Measurements from ENCODE around the gene RBM47.
"Not testable (repeated sequence)": the region's sequence is repeated elsewhere in the genome, so short reads cannot be mapped to it uniquely, and the experiment has no call there.

The RBM47 gene

DNA sequence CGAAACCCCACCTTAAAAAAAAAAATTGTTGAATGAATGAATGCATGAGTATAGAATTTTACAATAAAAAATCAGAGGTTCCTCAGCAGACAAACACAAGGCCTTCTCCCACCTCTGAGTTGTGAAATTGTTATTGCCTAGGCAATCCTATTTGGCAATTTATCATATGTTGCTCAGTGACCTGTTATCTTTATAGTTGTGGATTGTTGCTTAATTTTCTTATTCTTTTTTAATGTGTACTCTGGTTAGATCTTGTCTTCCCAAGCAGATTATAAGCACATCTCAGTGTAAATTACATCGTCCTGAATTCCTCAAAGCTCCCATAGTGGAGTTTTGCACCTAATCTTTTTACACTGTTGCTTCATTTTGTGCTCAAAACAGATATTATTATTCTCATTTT is 71.9 kb downstream of the RBM47 start:
- TF ChIP-seq, protein P1, sequence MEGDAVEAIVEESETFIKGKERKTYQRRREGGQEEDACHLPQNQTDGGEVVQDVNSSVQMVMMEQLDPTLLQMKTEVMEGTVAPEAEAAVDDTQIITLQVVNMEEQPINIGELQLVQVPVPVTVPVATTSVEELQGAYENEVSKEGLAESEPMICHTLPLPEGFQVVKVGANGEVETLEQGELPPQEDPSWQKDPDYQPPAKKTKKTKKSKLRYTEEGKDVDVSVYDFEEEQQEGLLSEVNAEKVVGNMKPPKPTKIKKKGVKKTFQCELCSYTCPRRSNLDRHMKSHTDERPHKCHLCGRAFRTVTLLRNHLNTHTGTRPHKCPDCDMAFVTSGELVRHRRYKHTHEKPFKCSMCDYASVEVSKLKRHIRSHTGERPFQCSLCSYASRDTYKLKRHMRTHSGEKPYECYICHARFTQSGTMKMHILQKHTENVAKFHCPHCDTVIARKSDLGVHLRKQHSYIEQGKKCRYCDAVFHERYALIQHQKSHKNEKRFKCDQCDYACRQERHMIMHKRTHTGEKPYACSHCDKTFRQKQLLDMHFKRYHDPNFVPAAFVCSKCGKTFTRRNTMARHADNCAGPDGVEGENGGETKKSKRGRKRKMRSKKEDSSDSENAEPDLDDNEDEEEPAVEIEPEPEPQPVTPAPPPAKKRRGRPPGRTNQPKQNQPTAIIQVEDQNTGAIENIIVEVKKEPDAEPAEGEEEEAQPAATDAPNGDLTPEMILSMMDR (IDR thresholded peaks at IDR 0.05; ENCODE audit: low read depth, low read length, missing control alignments) = no peak
- in situ Hi-C loops (cut with HindIII; ENCODE audit: low pct_ligation_motif_present, low sequenced_read_pairs) = no loop called here
- no peaks in the 10 kb centered on the region for H3K36me3 ChIP-seq (replicated peaks)
- H3K27me3 ChIP-seq (replicated peaks) = no peaks in the 10 kb centered on the region
- H3K27ac ChIP-seq = no peak overlapping the region
- H3K4me3 ChIP-seq (ENCODE audit: low read depth, low read length) = no peak overlapping the region
- DNase-seq = no peak

DNA sequence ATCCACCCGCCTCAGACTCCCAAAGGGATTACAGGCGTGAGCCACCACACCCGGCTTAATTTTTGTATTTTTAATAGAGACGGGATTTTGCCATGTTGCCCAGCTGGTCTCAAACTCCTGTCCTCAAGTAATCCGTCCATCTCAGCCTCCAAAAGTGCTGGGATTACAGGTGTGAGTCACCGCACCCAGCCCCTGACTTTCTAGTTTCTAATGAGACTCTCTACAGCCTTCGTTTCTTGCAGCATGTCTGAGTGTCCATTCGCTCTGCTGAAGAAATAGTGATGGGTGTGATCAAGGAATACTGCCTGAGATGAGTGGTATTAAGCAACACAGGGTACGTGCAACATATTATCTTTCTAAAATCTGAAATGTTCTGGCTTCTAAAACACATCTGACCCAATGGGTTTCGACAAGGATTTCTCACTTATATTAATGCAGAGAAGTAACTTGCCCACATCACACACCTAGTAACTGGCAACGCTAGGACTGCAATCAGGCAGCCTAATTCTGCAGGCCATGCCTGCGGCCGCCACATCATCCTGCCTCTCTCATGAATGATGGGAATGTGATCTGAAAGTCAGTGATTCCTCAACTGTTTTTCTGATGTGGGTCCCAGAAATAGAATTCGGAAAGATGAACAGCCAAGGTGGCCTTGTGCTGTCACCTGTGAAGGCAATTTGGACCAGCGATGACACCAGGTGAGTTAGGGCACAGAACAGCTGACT is 74.3 kb downstream of the RBM47 start:
- Histone ChIP-seq H3K36me3 (replicated peaks) (no peaks in the 10 kb centered on the region), H3K4me3 (ENCODE audit: low read depth, low read length) (no peak overlapping the region), H3K27me3 (replicated peaks) (no peaks in the 10 kb centered on the region), H3K27ac (no peak overlapping the region)
- in situ Hi-C loops (cut with HindIII; ENCODE audit: low pct_ligation_motif_present, low sequenced_read_pairs) = no loop called here
- TF ChIP-seq, protein P1 (IDR thresholded peaks at IDR 0.05; ENCODE audit: low read depth, low read length, missing control alignments) = no peak
- DNase-seq = no peak

DNA sequence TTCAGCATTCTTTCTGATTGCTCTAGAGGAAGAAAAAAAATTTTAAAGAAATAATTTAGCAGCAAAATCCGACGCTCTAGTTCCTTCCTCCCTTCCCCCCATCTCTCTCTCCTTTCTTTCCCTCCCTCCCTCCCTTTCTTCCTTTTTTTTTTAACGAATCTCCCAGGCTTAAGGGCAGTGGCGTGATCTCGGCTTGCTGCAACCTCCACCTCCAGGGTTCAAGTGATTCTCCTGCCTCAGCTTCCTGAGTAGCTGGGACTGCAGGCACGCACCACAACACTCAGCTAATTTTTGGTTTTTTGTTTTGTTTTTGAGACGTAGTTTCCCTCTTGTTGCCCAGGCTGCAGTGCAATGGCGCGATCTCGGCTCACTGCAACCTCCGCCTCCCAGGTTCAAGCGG is 75.0 kb downstream of the RBM47 start:
- DNase-seq; H3K27ac ChIP-seq; H3K27me3 ChIP-seq (replicated peaks); H3K36me3 ChIP-seq (replicated peaks); H3K4me3 ChIP-seq (ENCODE audit: low read depth, low read length); in situ Hi-C loops (cut with HindIII; ENCODE audit: low pct_ligation_motif_present, low sequenced_read_pairs): not testable (repeated sequence)

DNA sequence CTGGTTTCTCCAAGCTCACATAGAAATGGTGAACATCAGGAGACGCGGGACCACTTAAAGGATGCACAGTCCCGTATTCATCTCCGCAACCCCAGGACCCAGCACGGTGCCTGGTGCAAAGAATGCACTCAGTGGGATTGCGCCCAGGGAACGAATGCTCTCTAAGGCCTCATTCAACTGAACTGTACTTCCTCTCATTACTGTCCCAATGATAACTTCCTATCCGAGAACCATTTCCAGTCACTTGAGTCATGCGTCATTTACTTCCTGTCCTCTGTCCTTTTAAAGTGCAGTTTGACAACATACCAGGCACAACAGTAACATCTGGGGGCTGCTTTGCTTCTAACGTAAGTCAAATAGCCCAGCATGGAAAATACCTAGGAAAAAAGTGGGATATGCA is 75.7 kb downstream of the RBM47 start:
- no peaks in the 10 kb centered on the region for H3K27me3 ChIP-seq (replicated peaks)
- TF ChIP-seq, protein P1 (IDR thresholded peaks at IDR 0.05; ENCODE audit: low read depth, low read length, missing control alignments) = no peak
- in situ Hi-C loops (cut with HindIII; ENCODE audit: low pct_ligation_motif_present, low sequenced_read_pairs) = no loop called here
- no peak overlapping the region for H3K4me3 ChIP-seq (ENCODE audit: low read depth, low read length)
- no peak for DNase-seq
- H3K27ac ChIP-seq = no peak overlapping the region
- H3K36me3 ChIP-seq (replicated peaks) = no peaks in the 10 kb centered on the region

DNA sequence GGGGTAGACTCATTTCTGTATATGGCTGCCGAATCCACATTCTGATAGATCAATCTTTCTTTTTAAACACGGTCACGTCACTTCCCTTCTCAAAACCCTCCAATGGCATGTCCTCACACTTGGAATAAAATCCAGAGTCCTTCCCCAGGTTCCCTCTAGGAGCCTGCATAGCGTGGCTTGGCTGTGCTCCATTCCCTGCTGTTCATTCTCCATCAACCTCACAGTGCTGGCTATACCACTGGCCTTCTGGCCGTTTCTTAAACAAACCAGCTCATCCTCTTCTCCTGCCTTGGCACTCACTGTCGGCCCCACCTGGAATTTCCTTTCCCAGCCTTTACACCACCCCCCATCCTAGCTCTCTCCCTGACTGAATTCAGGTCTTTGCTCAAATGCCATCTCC is 77.1 kb downstream of the RBM47 start:
- DNase-seq = no peak
- H3K4me3 ChIP-seq (ENCODE audit: low read depth, low read length) = no peak overlapping the region
- TF ChIP-seq, protein P1 (IDR thresholded peaks at IDR 0.05; ENCODE audit: low read depth, low read length, missing control alignments) = no peak

DNA sequence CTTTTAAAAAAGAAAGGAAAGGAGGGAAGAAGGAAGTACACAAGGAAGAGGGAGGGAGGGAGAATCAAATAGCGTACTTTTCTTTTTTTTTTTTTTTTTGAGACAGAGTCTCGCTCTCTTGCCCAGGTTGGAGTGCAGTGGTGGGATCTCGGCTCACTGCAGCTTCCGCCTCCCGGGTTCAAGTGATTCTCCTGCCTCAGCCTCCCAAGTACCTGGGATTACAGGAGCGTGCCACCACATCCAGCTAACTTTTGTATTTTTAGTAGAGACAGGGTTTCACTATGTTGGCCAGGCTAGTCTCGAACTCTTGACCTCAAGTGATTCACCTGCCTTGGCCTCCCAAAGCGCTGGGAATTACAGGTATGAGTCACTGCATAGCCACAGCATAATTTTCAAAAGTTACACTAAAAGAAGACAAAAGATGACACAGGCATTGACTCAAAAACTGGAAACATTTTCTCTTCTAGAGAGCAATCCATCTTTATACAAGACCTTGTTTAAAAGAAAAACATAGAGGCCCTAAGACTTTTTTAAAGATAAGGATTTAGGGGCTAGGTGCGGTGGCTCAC is 78.0 kb downstream of the RBM47 start:
- H3K36me3 ChIP-seq (replicated peaks); in situ Hi-C loops (cut with HindIII; ENCODE audit: low pct_ligation_motif_present, low sequenced_read_pairs); H3K4me3 ChIP-seq (ENCODE audit: low read depth, low read length); H3K27ac ChIP-seq; H3K27me3 ChIP-seq (replicated peaks): not testable (repeated sequence)
- DNase-seq = peak; percentile 25

More for the DNA sequence above, 77.1 kb downstream of the RBM47 start:
- in situ Hi-C loops (cut with HindIII; ENCODE audit: low pct_ligation_motif_present, low sequenced_read_pairs) = no loop called here
- Histone ChIP-seq H3K27ac (no peak overlapping the region), H3K36me3 (replicated peaks) (no peaks in the 10 kb centered on the region), H3K27me3 (replicated peaks) (no peaks in the 10 kb centered on the region)
